HG02588 (cell line): ENCODE results near the gene RPS16.

ENCODE experiments used
- ATAC-seq: cut with Tn5 transposase; IDR thresholded peaks from one replicate; pipeline ENCODE4 v1.9.1; 2021; ENCODE audit warnings: mild to moderate bottlenecking, moderate library complexity; ENCODE audit not compliant: unreplicated experiment

Gene RPS16

GRCh38 chr19:39423258-39424086 lies 12.3 kb downstream of the RPS16 start:
- ATAC-seq = no peak

GRCh38 chr19:39422020-39422419 lies 13.7 kb downstream of the RPS16 start:
- no peak for ATAC-seq

GRCh38 chr19:39420769-39421168 lies 15.0 kb downstream of the RPS16 start:
- ATAC-seq = no peak

GRCh38 chr19:39419003-39419402 lies 16.7 kb downstream of the RPS16 start:
- no peak for ATAC-seq

GRCh38 chr19:39417463-39418181 lies 18.1 kb downstream of the RPS16 start:
- no peak for ATAC-seq

- ATAC-seq = no peak
These were observed 19.3 kb downstream of the RPS16 start for GRCh38 chr19:39416152-39417120.

- ATAC-seq = no peak
These were observed 20.4 kb downstream of the RPS16 start for GRCh38 chr19:39415111-39416046.

- no peak for ATAC-seq
These were observed 21.7 kb downstream of the RPS16 start for GRCh38 chr19:39413911-39414608.

- no peak for ATAC-seq
These were observed 22.4 kb downstream of the RPS16 start for GRCh38 chr19:39413272-39413910.

GRCh38 chr19:39412867-39413271 lies 22.9 kb downstream of the RPS16 start:
- no peak for ATAC-seq

GRCh38 chr19:39412100-39412866 lies 23.5 kb downstream of the RPS16 start, which contains the start of gene PLEKHG2:
TSS of gene PLEKHG2 (plus strand) at chr19:39412669. CDS start at chr19:39414087, 1,418 bp downstream.
- peak; percentile 49 for ATAC-seq

GRCh38 chr19:39411832-39412099 lies 24.0 kb downstream of the RPS16 start:
- ATAC-seq = peak; percentile 12

GRCh38 chr19:39411081-39411831 lies 24.5 kb downstream of the RPS16 start:
- ATAC-seq = no peak

- ATAC-seq = no peak
These were observed 25.0 kb downstream of the RPS16 start for GRCh38 chr19:39410831-39411080.

- ATAC-seq = no peak
These were observed 25.5 kb downstream of the RPS16 start for GRCh38 chr19:39410017-39410830.

GRCh38 chr19:39409208-39410016 lies 26.3 kb downstream of the RPS16 start:
- no peak for ATAC-seq
